Measurements from ENCODE around the gene SYNE1.
"Not testable (repeated sequence)": the region's sequence is repeated elsewhere in the genome, so short reads cannot be mapped to it uniquely, and the experiment has no call there.

SYNE1 gene

DNA sequence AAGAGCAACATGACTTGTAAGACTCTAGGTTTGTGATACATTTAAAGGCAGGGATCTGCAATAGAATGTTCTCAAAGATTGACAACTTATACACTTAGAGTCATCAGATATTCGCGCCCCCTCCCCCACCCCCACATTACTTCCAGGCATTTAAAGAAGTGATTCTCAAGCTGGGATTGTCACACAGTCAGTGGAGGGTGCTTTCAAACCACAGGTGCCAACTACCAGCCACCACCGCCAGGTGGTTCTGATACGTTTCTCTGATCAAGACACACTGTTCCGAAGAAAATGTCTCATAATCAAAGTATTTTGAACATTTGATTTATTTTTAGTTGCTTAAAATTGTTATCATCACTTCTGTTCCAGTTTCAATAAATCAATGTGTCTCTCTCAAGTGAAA lies 472.2 kb downstream of the SYNE1 start:
- FAIRE-seq, result no peak
- DNase-seq (ENCODE audit: insufficient read length, low spot score), result no peak

DNA sequence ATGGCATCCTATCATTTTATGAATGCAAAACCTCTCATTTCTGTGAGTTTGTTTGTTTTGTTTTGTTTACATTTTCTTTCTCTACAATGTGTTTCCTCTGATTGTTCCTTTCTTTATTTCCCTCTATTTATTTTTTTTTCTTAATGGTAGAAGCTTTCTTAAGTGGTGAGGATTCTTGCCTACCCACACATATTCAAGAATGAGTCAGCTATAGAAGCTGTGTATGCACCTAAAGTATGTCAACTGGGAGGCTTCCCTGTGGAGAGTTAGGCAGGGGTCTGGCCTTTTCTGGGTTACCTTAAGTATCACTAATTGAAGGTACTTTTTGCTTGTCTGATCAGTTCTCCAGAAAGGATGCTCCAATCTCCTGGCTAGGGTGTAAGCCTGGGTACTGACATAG lies 475.7 kb downstream of the SYNE1 start:
- FAIRE-seq (no peak), DNase-seq (ENCODE audit: insufficient read length, low spot score) (no peak)

DNA sequence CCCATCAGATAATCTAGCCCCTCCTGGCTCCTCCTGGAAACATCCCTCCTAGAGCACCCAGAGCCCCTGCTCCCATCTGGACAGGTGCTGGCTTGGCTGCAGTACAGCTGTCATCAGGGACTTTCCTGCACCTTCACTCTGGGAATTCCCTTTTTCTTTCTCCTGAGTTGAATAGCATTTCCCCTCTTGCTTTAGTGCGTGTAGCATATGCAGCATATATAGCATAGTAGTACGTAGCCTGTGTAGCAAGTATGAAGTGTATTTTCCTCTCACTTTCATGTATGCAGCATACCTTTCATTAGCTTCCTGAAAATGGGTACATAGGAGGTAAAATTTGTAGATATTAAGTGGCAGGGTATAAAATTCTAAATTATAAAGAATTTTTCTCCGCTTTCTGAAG lies 476.8 kb downstream of the SYNE1 start:
- DNase-seq (ENCODE audit: insufficient read length, low spot score), result no peak
- no peak for FAIRE-seq

DNA sequence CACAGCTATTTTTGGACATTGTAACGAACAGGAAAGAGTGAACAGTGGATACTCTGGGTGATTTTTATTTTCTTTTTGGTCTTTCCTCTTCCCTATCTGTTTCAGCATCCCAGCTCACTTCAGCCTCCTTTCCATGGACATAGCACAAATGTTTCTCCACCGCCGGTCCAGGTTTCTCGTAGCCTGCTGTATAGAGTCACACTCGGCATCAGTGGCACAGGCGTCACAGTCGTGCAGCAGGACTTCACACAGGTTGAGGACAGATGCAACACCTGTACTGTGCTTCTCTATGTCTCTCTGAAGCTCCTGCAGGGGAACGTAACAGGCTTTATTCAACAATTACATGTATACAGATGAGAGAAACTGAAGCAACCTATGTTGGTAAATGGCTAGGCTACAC lies 481.4 kb downstream of the SYNE1 start:
- no peak for FAIRE-seq
- DNase-seq (ENCODE audit: insufficient read length, low spot score), result no peak

DNA sequence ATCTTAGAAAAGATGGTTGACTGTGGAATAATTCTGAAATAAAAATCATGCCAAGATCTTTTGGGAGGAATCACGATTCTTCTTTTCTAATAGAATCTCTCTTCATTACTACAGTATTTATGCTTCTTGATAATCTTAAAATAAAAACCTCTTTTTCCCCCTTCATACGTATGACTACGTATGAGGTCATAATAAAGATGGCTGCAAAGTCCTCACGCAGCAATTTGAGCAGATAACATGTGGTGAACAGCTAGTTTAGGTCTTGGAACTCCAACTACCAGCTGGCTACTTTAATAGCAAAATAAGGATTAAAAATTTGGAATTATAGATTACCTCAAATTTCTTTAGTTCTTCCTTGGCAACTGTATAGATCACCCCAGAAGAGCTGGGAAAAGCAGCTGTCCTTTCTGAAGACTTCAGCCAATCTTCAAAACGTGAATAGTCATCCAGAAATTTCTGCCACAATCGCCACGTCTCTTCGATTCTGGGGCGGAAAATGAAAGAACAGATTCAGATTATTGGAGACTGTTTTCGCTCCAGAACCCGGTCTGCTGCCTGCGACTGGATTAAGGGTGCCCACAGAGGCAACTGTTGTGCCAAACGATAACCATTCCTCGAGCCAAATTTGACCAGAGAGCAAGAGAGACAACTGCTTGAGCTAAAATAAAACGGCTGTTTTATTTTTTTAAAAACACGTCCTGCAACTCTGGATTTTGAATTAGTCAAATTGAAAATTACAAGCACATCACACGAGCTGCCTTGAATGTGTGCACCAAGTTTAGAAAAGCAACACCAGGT lies 482.4 kb downstream of the SYNE1 start:
- DNase-seq (ENCODE audit: insufficient read length, low spot score) (no peak), FAIRE-seq (no peak)

DNA sequence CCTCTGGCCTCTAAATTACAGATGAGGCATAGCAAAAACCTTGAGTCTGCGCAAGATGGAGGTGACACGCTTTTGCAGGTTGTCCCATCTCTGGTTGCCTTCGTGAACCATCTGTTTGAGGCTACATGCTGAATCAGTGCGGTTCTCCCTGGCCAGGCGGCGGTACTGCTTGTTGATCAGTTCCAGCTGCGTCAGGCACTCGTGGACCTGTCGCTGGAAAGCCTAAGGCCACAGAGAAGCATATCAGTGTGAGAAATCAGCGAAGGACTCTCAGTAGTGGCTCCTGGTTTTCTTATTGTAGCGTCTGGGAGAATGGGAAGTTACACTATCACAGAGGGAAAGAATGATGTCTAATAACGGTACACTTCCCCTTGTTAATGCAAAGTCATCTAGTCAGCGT lies 485.2 kb downstream of the SYNE1 start:
- DNase-seq (ENCODE audit: insufficient read length, low spot score), result no peak
- no peak for FAIRE-seq

DNA sequence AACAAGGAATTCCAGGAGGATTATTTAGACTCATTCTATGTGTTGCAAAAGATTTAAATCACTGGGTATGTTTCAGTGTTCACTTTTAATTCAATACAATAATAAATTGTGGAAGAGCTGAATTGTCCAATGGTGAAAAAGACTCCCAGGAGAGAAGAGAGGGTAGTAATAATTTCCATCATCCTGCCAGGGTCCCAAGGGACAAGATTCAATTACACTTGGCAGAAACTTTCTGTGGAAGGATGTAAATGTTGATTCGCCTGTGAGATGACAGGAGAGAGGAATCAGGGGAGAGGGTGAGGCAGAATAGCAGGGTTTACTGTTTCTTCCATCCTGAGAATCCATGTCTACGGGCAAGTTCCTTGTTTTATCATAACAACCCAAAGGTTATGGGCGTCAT lies 487.0 kb downstream of the SYNE1 start:
- DNase-seq (ENCODE audit: insufficient read length, low spot score), result no peak
- no peak for FAIRE-seq

DNA sequence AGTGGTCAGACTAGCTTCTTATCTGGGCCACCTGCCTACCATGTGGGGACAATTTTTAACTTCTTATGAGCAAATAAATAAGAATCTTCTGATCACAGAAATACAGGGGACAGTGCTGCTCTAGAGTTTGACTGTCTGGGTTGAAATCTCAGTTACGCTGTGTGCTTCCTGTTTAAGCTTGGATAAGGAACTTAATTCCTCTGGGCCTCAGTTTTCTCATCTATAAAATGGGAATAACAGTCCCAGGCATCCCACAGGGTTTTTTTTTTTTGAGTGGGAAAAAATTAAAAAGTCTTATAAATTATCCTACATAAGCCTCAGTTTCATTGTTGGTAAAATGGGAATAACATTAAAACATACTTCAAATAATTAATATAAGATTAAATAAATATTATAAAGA lies 488.8 kb downstream of the SYNE1 start:
- DNase-seq (ENCODE audit: insufficient read length, low spot score) (no peak), FAIRE-seq (no peak)

DNA sequence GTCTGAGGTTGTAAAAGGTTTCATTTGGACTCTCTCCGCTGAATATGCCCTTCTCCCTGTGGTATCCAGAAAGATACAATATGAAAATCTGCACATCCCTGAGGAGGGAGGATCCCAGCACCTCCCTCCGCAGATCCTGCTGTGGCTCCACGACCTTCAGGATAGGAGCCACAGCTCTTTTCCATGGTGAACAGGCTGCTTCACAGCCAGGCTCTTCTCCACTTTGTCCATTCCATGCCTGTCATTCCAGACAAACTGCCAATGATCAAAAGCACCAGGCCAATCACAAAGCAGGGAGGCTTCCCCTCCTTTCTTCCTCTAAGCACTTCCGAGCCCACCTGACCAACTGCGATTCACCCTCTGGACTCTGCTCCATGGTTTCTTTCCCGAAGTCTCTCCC lies 489.9 kb downstream of the SYNE1 start:
- FAIRE-seq, result no peak
- DNase-seq (ENCODE audit: insufficient read length, low spot score), result no peak

DNA sequence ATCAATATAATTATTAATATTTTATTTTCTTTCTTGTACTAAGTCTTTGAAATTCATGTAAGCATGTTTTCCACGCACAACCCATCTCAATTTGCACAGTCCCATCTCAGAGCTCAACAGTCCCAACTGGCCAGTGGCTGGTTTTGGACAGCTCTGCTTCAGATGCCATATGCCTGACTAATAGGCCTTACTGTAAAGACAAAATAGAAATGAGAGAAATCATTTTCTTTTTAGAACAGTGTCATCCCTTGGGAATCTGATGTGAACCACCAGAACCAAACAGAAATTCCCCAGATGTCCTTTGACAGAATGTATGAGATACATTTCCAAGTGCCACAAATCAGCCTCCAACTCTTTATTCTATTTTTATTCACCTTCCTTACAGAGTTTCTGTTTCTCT lies 490.8 kb downstream of the SYNE1 start:
- FAIRE-seq (no peak), DNase-seq (ENCODE audit: insufficient read length, low spot score) (peak; percentile 31)

DNA sequence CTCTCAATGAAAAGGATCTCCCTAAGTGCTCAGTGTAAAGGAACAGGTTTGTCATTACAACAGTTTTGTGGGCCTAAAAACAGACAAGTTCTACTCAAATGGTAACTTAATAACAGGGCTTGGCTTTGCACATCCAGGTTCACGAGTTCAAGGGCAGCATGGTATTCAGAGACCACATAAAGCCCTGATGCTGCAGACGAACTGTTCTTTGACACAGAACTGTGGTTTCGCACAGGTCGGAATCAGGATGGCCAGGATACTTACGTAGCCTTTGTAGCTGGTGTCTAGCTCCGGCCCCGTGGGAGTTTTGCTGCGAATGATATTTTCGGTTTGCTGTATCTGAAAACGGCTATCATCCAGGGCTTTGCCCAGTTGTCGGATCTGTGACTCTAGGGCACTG lies 493.8 kb downstream of the SYNE1 start:
- no peak for DNase-seq (ENCODE audit: insufficient read length, low spot score)

DNA sequence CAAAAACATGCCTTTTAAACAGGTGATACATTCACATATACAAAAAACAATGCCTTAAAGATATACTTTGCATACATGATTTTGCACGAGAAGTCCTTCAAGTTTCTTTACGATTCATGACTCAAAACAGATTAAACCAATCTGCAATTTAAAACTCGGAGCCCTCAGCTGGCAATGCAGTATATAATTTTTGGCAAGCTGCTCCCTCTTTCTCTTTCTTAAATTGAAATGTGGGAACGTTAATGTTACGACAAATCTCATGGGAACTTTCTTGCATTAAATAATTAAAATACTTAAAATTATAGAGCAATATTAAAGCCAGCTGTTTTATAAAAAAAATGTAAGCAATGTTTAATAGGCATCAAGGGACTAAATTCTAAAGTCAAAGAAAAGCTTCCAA lies 495.1 kb downstream of the SYNE1 start:
- no peak for FAIRE-seq
- DNase-seq (ENCODE audit: insufficient read length, low spot score), result no peak

More for the DNA sequence above, 493.8 kb downstream of the SYNE1 start:
- no peak for FAIRE-seq

DNA sequence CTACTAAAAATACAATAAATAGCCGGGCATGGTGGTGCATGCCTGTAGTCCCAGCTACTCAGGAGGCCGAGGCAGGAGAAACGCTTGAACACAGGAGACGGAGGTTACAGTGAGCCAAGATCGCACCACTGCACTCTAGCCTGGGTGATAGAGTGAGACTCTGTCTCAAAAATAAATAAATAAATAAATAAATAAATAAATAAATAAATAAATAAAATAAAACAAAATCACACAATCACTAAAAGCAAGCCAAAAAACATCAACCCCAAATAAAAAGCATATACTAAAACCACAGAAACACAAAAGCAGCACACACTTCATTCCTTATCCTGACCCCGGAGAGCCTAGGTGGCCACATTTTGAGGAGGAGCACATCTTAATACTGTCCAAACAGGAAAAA lies 498.8 kb downstream of the SYNE1 start:
- FAIRE-seq; DNase-seq (ENCODE audit: insufficient read length, low spot score): not testable (repeated sequence)

DNA sequence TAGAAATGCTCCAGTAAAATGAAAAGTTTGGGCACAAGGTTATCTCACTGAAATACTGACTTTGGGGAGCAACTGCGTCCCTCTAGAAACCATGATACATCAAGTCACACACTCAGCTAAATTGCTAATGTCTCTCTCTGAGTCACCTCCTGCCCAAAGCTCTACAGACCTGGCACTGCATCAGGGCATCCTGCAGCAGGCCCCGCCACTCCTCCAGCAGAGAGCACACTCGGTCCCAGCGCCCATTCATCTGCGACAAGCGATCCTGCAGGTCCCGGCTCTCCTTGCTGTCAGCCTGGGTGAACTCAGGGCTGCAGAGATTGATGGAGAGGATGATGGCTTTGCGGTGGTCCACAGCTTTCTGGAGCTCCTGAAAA lies 500.7 kb downstream of the SYNE1 start:
- DNase-seq (ENCODE audit: insufficient read length, low spot score) (no peak), FAIRE-seq (no peak)

DNA sequence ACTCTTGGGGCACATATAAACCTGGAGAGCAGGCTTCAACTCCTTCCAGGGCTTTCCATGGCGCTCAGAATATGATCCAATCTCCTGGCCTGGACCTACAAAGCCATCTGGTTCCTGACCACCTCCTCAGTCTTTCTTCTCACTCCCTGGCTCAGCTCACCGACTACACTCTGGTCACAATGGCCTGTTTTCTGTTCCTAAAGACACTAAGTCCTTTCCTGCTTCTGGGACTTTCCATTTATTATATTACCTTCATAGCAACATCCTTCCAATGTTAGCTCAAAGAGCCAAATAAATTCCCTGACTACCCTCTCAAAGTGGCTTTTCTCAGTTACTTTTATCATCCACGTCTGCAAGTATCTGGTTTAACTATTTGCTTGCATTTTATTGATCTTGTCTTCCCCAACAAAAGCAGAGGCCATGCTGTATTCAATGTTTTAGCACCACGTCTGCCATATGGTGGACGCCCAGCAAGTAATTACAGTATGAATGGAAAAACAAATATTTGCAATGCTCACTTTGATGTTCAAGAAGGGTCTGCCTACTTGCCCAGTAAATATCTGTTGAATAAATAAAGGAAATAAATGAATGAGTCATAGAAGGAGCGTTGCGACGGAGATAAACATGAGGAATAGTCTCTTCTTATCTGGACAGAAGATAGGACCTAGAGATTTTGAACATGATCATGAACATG lies 501.3 kb downstream of the SYNE1 start:
- DNase-seq (ENCODE audit: insufficient read length, low spot score) (no peak), FAIRE-seq (no peak)

DNA sequence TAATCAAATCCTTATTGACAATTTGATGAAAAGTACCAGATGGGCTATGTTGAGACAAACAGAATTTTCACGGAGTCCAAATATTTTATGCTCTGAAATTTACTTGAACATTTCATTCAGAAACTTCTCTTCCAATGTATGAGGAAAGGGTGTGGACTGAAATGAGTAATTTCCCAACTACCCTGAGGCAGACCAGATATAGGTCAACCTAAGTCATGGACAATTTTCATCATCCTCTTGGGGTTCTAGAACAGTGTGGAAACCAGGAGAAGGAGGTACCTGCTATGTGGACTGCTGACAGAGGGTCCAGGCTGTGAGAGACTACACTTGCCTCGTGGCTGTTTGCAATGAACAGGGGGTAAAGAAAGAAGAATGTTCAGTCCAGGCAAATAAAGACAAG lies 506.7 kb downstream of the SYNE1 start:
- FAIRE-seq, result no peak
- no peak for DNase-seq (ENCODE audit: insufficient read length, low spot score)

DNA sequence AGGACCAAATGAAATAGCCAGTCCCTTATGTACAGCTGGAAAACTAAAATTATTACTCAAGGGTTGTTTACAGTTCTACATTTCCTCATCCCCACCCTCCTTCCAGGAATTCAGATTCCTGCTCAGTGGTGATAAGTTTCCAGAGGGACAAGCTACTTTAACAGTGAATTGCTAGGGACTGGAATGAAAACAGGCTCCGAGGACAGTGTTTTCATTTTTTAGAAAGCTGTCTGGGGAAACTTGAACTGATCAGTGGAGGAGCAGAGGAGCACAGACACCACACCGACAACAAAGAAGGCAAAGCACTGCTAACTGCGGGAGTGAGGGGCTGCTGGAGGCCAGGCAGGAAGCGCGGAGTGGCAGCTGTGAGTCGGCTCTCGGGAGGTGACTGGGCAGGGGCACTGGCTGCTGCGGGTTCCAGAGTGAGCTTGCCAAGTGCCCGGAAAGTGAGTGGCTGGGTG lies 507.4 kb downstream of the SYNE1 start:
- FAIRE-seq (no peak), DNase-seq (ENCODE audit: insufficient read length, low spot score) (no peak)

DNA sequence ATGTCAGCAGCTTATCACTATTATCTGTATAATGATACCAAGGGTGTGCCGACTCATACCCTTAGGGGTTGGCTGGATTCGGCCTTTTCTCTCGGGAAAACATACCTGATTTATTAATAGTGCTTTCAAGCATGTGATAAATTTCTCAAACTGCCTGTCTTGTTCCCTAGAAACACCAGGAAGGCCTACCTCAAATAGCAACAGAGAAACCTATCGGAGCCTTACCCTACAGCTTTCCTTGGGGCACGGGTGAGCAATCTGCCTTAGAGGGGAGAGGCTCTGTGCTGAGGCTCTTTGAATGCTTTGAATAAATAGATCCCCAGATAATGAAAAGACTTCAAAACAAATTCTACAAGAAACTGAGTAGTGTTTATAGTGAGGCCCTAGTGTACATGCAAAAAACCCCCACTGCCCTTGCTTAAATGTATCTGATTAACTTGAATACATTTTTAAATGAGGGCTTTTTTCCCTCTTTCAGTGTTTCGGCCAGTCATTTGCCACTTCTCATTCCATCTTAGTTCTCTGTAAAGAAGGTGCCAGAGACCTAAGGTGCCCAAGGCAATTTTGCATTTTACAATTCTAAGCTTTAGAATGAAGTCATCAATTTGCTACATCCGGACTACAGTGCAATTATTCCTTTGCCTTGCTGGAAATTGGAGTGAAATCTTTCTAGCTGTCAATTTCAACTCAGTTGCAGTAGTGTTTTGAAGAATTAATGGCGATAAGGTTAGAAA lies 509.6 kb downstream of the SYNE1 start:
- FAIRE-seq (no peak), DNase-seq (ENCODE audit: insufficient read length, low spot score) (no peak)

DNA sequence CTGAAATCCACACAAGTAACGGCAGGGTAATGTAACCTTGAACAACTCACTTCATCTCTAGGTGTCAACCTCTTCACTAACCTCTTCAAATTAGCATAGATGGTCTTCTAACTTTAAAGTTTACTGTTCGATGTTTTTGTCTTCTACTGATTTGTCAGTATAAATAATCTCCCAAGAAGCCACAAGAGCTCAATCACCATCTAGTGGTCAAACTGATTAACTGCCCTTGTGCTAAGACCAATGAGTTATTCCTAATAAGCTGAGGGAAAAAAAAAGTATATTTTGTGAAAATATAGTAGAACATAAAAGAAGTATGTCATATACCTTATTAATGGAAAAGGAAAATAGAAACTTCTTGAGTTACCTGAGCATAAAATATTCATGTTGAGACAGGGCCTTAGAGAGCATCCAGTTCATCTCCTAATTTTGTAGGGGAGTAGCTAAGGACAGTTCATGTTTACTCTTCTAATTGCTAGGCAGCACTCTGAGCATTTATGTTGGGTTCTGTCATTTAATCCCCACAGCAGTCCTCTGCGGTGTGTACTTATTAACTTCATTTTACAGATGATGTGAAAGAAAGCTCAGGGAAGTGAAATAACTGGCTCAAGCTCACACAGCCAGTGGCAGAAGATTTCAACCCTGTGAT lies 512.6 kb downstream of the SYNE1 start:
- DNase-seq (ENCODE audit: insufficient read length, low spot score) (peak; percentile 41), FAIRE-seq (no peak)

DNA sequence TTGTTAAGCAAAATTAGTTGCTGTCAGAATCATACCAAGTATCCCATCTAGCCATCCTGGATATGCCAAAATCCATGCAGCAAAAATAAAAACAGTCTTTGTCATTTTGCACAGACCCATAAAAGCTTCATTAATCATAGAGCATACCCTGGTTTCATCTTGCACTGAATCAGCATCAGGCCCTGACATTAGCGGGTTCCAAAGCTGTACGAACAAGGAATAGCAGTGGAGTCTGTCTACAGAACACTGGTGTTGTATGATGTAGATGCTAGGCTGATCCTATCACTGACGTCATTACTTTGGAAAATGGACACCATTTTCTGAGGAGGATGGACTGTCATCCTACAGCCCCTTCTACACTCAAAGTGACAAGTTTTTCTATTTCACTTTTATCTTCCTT lies 514.1 kb downstream of the SYNE1 start:
- no peak for FAIRE-seq
- no peak for DNase-seq (ENCODE audit: insufficient read length, low spot score)

DNA sequence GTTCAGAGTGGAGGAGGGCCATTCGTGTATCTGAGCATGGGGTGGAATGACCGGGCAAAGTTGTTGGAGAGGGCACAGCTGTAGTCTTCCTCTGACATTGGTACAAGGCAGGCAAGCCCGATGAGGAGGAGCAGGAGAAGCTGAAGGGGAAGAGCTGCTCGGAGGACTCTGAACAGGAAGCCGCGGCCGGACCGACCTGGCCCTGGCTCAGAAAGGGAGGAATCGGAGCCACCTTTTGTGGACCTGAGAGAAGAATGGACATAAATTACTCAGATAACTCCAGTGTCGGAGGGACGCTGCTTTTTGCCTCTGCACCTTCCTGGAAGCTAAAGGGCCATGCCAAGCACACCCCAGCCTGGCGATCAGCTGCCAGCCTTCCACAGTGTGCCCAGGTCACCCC lies 514.7 kb downstream of the SYNE1 start:
- DNase-seq (ENCODE audit: insufficient read length, low spot score) (no peak), FAIRE-seq (no peak)
